Activated CD4-positive, alpha-beta T cell treated with anti-CD3 and anti-CD28 coated beads, Interleukin-2, amount 10 ng/mL, durations not matched to agents 24 days and 14 days (primary cell): ENCODE measurements around the gene LAMA4. TPM values are rescaled to one million over a fixed set of nuclear protein-coding genes. Genes with fewer than 3 reads are reported as not detected.

Experiments used
- DNase-seq: peaks from one replicate; pipeline ENCODE4 v3.0.0; 2022
- H3K27ac Mint-ChIP-seq: one replicate; pipeline ENCODE4 v1.8.0; 2022; ENCODE audit warnings: mild to moderate bottlenecking, mixed read lengths
- H3K27me3 Mint-ChIP-seq: one replicate; pipeline ENCODE4 v1.8.0; 2022; ENCODE audit warnings: mixed read lengths
- H3K36me3 Mint-ChIP-seq: one replicate; pipeline ENCODE4 v1.8.0; 2022; ENCODE audit warnings: low read depth, mild to moderate bottlenecking, mixed read lengths
- H3K4me1 Mint-ChIP-seq: one replicate; pipeline ENCODE4 v1.8.0; 2021; ENCODE audit warnings: mixed read lengths
- H3K4me3 Mint-ChIP-seq: one replicate; pipeline ENCODE4 v1.8.0; 2022; ENCODE audit warnings: mild to moderate bottlenecking, moderate library complexity, mixed read lengths
- H3K9me3 Mint-ChIP-seq: one replicate; pipeline ENCODE4 v1.8.0; 2021; ENCODE audit warnings: mixed read lengths
- intact Hi-C: fragments of 100-400 bp; cut with micrococcal nuclease; formaldehyde crosslinking; loops from one replicate; pipeline ENCODE4 v1.15.1; 2023
- total RNA-seq: library from RNA; stranded (reverse); gene quantifications from 2 replicates; pipeline ENCODE4 v1.2.3, GENCODE V29; 2022

The LAMA4 gene
- total RNA-seq, 1 donor from 2014 or later = not detected

DNA sequence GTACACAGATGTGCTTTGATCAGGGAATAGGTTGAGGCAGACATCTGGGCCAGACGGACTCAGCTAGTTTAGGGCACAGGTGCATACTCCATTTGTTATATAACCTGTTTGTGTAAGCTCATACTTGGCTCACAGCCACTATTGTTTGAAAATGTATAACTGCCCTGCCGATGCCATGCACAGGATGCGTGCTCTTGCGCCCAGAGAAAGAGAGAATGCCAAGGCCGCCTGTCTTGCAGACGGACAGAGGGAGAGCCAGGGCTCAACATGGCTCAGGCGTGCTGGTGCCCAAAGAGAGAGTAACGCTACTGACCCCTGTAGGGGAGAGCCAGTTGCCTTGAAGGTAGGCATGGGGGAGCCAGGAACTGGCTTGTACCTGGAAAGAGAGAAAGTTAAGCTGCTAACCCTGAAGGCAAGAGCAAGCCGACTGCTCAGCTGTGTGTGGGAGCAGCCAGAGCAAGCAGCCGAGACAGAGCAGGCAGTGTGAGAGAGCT lies 109.2 kb downstream of the LAMA4 start:
- intact Hi-C loops = no loop called here
- Mint-ChIP-seq H3K4me3 (no peak overlapping the region), H3K36me3 (no peaks in the 10 kb centered on the region), H3K4me1 (no peaks in the 10 kb centered on the region), H3K27ac (no peak overlapping the region), H3K9me3 (no peaks in the 10 kb centered on the region), H3K27me3 (peaks cover 14% of the 10 kb centered on the region)
- DNase-seq = no peak

GRCh38 chr6:112144145-112144926 lies 110.0 kb downstream of the LAMA4 start:
- H3K27ac Mint-ChIP-seq = no peak overlapping the region
- intact Hi-C loops = no loop called here
- no peaks in the 10 kb centered on the region for H3K9me3 Mint-ChIP-seq
- no peak for DNase-seq
- H3K4me1 Mint-ChIP-seq = no peaks in the 10 kb centered on the region
- no peaks in the 10 kb centered on the region for H3K36me3 Mint-ChIP-seq
- H3K4me3 Mint-ChIP-seq = no peak overlapping the region
- peaks cover 20% of the 10 kb centered on the region for H3K27me3 Mint-ChIP-seq

- intact Hi-C loops = no loop called here
- Mint-ChIP-seq H3K4me3 (no peak overlapping the region), H3K4me1 (no peaks in the 10 kb centered on the region), H3K9me3 (no peaks in the 10 kb centered on the region), H3K36me3 (no peaks in the 10 kb centered on the region), H3K27me3 (peaks cover 25% of the 10 kb centered on the region), H3K27ac (no peak overlapping the region)
- DNase-seq = no peak
These were observed 112.7 kb downstream of the LAMA4 start for GRCh38 chr6:112141707-112142106.

DNA sequence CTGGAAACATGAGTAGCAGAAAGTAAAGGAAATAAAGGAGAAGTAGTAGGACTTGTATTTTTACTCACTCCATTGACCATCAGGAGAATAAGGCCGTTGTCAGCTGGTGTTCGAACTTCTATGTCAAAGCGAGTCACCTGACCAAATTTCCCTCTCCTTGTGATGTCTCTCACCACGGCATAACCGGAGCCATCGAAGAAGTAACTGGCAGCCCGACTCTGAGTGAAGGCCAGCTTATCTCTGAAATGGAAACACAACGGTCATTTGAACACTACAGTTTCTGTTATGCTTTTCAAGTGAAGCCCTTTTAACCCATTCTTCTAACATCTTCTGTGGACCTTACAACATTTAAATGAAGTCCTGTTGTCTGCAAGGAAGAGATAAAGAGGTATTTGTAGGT lies 115.3 kb downstream of the LAMA4 start:
- no peak overlapping the region for H3K4me3 Mint-ChIP-seq
- DNase-seq = no peak
- no peak overlapping the region for H3K27ac Mint-ChIP-seq
- no peaks in the 10 kb centered on the region for H3K36me3 Mint-ChIP-seq
- peaks cover 24% of the 10 kb centered on the region for H3K27me3 Mint-ChIP-seq
- intact Hi-C loops = no loop called here
- H3K9me3 Mint-ChIP-seq = no peaks in the 10 kb centered on the region
- H3K4me1 Mint-ChIP-seq = no peaks in the 10 kb centered on the region

- DNase-seq = no peak
- Mint-ChIP-seq H3K27me3 (peaks cover 44% of the 10 kb centered on the region), H3K9me3 (no peaks in the 10 kb centered on the region), H3K27ac (no peak overlapping the region), H3K36me3 (no peaks in the 10 kb centered on the region), H3K4me1 (no peaks in the 10 kb centered on the region), H3K4me3 (no peak overlapping the region)
- intact Hi-C loops = no loop called here
These were observed 123.5 kb downstream of the LAMA4 start for GRCh38 chr6:112130878-112131277.

- intact Hi-C loops = loop anchor here (5.0 kb wide), 1 partner anchor 36 kb away; no protein-coding TSS in a partner anchor
- Mint-ChIP-seq H3K4me1 (no peaks in the 10 kb centered on the region), H3K36me3 (no peaks in the 10 kb centered on the region), H3K27ac (no peak overlapping the region), H3K27me3 (peaks cover 39% of the 10 kb centered on the region), H3K9me3 (no peaks in the 10 kb centered on the region), H3K4me3 (no peak overlapping the region)
- no peak for DNase-seq
These were observed 126.2 kb downstream of the LAMA4 start for GRCh38 chr6:112128208-112128607.

DNA sequence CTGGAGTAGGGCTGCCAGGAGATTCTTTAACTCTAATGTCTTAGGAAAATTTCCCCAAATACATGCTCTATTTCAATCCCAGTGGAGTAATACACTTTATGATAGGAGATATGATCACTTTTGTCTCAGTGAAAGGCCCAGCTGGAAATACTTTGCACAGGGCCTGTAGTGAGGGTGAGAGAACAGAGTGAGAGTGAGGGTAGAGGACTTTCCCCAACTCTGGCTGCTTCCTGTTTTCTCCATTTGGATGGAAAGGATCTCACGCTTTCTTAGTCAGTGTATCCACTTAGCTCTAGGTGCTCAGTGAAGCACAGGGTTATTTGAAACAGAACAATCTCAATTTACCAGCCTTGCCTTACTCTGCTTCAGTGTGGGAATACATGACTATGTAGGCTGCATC lies 130.4 kb downstream of the LAMA4 start:
- no peak overlapping the region for H3K27ac Mint-ChIP-seq
- H3K36me3 Mint-ChIP-seq = no peaks in the 10 kb centered on the region
- no peak for DNase-seq
- intact Hi-C loops = no loop called here
- H3K9me3 Mint-ChIP-seq = no peaks in the 10 kb centered on the region
- H3K4me3 Mint-ChIP-seq = no peak overlapping the region
- H3K27me3 Mint-ChIP-seq = peaks cover 20% of the 10 kb centered on the region
- peaks cover 4% of the 10 kb centered on the region for H3K4me1 Mint-ChIP-seq

- Mint-ChIP-seq H3K27ac (no peak overlapping the region), H3K4me3 (no peak overlapping the region), H3K9me3 (no peaks in the 10 kb centered on the region), H3K4me1 (peaks cover 6% of the 10 kb centered on the region), H3K27me3 (peaks cover 15% of the 10 kb centered on the region), H3K36me3 (no peaks in the 10 kb centered on the region)
- intact Hi-C loops = no loop called here
- no peak for DNase-seq
These were observed 131.6 kb downstream of the LAMA4 start for GRCh38 chr6:112122756-112123155.

DNA sequence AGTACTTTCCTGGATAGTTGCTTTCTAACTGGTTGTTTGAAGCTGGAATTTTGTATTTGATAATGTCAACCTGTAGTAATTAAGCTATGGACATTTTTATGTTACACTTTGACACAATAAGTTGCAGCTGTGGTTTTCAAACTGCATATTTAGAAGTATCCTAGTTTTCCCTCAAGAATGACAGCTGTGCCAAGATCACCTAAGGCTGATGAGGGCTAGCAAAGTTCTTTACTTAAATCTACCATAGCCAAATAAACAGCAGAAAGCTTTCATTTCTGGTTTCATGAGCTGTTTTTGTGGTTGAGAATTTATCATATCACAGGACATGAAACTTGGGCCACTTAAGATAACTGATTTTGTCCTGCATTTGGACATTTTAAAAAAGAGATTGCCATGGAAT lies 136.3 kb downstream of the LAMA4 start:
- H3K36me3 Mint-ChIP-seq = no peaks in the 10 kb centered on the region
- H3K27ac Mint-ChIP-seq = no peak overlapping the region
- no peak for DNase-seq
- H3K4me1 Mint-ChIP-seq = peaks cover 17% of the 10 kb centered on the region
- no peak overlapping the region for H3K4me3 Mint-ChIP-seq
- peaks cover 11% of the 10 kb centered on the region for H3K27me3 Mint-ChIP-seq
- no peaks in the 10 kb centered on the region for H3K9me3 Mint-ChIP-seq
- intact Hi-C loops = loop anchor here (5.0 kb wide), 1 partner anchor 34 kb away; no protein-coding TSS in a partner anchor

DNA sequence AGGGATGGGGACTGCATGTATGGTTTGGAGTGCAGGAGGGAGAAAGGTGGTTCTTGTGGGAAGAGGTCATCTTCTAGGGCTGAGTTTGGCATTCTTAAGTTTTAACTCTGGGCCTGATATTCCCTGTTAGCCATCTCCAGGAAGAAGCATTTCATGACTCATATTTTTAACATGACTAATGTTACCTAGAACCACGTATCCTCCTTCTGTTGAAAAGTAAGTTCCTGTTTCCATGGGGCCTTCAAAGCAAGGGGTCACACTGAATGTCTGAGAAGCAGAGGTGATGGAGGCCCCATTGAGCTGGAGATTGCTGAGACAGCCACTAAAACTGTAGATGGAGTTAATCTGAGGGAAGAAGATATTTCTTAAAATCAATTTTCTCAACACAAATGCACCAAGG lies 136.8 kb downstream of the LAMA4 start:
- Mint-ChIP-seq H3K27ac (peak overlapping the region; percentile 82), H3K27me3 (peaks cover 9% of the 10 kb centered on the region), H3K9me3 (no peaks in the 10 kb centered on the region), H3K4me3 (peak overlapping the region; percentile 13), H3K36me3 (no peaks in the 10 kb centered on the region), H3K4me1 (peaks cover 14% of the 10 kb centered on the region)
- intact Hi-C loops = loop anchor here (5.0 kb wide), 1 partner anchor 35 kb away; no protein-coding TSS in a partner anchor
- DNase-seq = peak; percentile 58

DNA sequence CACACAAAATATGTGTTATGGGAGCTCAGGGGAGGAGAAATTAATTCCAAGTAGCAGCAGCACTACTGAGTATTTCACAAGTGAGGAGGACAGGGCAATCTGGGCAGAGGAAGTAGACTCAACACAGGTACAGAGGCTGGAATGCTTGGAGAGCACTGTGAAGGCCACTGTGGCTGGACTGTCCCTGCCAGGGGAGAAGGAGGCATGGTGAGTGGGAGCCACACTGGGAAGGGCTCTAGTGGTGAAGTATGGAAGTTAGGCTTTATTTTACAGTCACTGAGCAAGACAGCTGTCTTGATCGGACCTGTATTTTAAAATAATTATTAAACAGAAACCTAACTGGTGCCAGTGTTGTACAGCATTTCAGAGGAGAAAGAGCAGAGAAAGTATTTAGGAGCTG lies 138.1 kb downstream of the LAMA4 start:
- DNase-seq = no peak
- intact Hi-C loops = loop anchor here (5.0 kb wide), 1 partner anchor 36 kb away; no protein-coding TSS in a partner anchor
- Mint-ChIP-seq H3K9me3 (no peaks in the 10 kb centered on the region), H3K4me1 (peaks cover 14% of the 10 kb centered on the region), H3K27me3 (peaks cover 17% of the 10 kb centered on the region), H3K36me3 (no peaks in the 10 kb centered on the region), H3K4me3 (no peak overlapping the region), H3K27ac (no peak overlapping the region)

DNA sequence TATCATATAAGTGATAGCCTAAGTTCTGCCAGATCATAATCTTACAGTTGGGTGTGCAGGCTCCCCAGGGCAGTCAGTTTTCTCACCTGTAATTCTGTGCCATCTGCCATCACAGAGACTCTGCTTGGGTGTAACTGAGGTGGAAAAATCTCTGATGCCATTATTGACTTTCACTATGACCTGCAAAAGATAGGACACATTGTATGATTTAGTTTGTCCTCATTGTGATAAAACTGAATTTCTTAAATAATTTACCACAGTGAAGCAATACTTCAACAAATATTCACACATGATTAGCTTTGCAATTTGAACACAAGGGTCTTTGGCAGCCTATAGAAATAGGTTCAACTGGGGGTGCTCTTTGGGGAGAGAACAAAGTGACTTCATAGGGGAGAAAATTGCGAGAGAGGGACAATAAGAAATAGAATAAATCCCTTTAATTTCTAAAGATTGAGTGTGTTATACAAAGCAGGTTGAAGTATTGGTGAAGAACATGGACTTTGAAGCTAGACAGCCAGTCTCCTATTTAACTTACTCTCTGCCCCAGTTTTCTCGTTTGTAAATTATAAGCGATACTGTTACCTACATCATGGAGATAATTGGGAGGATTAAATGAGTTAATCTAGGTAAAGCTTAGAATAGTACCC lies 139.7 kb downstream of the LAMA4 start:
- intact Hi-C loops = loop anchor here (5.0 kb wide), 1 partner anchor 38 kb away; no protein-coding TSS in a partner anchor
- Mint-ChIP-seq H3K36me3 (no peaks in the 10 kb centered on the region), H3K4me1 (peaks cover 14% of the 10 kb centered on the region), H3K9me3 (no peaks in the 10 kb centered on the region), H3K27ac (no peak overlapping the region), H3K4me3 (no peak overlapping the region), H3K27me3 (peaks cover 17% of the 10 kb centered on the region)
- no peak for DNase-seq

DNA sequence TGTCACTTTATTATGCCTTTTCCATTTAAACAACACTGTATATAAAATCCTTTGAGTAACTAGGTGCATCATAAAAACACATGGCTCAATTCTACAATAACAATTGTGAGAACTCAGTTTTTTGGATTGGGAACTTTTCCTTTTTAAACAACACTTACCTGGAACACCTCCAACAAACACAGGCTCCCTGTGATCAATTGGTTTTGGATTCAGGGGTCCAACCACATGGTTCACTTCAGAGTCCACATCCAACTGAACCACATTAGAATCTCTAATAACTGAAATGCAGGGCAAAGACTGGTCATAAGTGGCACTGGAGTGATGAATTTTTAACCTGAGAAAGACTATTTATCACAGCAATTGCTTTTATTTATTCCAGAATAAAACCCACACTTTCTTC lies 140.4 kb downstream of the LAMA4 start:
- no peaks in the 10 kb centered on the region for H3K9me3 Mint-ChIP-seq
- no peak overlapping the region for H3K4me3 Mint-ChIP-seq
- H3K4me1 Mint-ChIP-seq = peaks cover 14% of the 10 kb centered on the region
- DNase-seq = no peak
- peaks cover 23% of the 10 kb centered on the region for H3K27me3 Mint-ChIP-seq
- no peak overlapping the region for H3K27ac Mint-ChIP-seq
- intact Hi-C loops = no loop called here
- H3K36me3 Mint-ChIP-seq = no peaks in the 10 kb centered on the region

DNA sequence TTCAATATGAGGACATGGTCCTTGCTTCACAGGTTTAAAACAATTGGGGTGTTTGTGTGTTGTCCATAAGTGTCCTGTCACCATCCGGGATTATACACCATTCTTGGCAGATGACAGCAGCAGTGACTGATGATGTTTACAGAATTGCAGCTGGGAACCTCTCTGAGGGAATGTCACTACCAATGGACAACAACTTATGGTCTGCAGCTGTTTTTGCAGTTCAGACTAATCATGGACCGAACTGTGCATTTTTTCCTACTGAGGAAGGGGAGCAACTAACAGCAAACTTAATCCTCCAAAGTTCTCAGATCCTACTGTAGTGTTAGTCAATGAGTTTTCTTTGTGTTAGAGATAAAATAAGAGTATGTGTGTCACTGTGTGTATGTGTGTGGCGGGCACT lies 140.9 kb downstream of the LAMA4 start:
- Mint-ChIP-seq H3K9me3 (no peaks in the 10 kb centered on the region), H3K27me3 (peaks cover 25% of the 10 kb centered on the region), H3K4me1 (peaks cover 14% of the 10 kb centered on the region), H3K27ac (no peak overlapping the region), H3K4me3 (no peak overlapping the region), H3K36me3 (no peaks in the 10 kb centered on the region)
- DNase-seq = no peak
- intact Hi-C loops = no loop called here
